Loucy (cell line): Measurements from ENCODE around the gene VPS13D.

Experiments used
- EZH2phosphoT487 ChIP-seq: fragments of 200-600 bp; IDR thresholded peaks from 2 replicates; pipeline ENCODE4 v1.6.1; 2018; ENCODE audit warnings: antibody characterized with exemption, mild to moderate bottlenecking, moderate library complexity, borderline replicate concordance
- TF ChIP-seq, protein P1 (sequence below): fragments of 200-600 bp; sonication (generic); conservative IDR thresholded peaks from 2 replicates; pipeline ENCODE4 v1.5.1; 2014; ENCODE audit warnings: mild to moderate bottlenecking, antibody characterized with exemption, low read length

DNA sequence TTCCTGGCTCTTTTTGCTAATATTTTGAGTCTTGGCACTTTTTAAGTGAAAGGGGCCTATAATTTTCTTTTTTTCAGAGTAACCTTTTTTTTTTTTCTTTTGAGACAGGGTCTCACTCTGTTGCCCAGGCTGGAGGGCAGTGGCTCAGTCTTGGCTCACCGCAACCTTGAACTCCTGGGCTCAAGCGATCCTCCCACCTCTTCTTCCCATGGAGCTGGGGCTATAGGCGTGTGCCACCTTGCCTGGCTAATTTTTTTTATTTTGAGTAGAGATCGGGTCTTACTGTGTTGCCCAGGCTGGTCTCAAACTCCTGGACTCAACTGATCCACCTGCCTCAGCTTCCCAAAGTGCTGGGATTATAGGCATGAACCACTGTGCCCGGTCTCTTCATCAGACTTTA, 285.4 kb downstream of the VPS13D start:
- TF ChIP-seq, protein P1, sequence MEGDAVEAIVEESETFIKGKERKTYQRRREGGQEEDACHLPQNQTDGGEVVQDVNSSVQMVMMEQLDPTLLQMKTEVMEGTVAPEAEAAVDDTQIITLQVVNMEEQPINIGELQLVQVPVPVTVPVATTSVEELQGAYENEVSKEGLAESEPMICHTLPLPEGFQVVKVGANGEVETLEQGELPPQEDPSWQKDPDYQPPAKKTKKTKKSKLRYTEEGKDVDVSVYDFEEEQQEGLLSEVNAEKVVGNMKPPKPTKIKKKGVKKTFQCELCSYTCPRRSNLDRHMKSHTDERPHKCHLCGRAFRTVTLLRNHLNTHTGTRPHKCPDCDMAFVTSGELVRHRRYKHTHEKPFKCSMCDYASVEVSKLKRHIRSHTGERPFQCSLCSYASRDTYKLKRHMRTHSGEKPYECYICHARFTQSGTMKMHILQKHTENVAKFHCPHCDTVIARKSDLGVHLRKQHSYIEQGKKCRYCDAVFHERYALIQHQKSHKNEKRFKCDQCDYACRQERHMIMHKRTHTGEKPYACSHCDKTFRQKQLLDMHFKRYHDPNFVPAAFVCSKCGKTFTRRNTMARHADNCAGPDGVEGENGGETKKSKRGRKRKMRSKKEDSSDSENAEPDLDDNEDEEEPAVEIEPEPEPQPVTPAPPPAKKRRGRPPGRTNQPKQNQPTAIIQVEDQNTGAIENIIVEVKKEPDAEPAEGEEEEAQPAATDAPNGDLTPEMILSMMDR: no peak
- TF ChIP-seq EZH2phosphoT487: no peak
